Measurements from ENCODE around the gene LPP. TPM values are rescaled to one million over a fixed set of nuclear protein-coding genes. Genes with fewer than 3 reads are reported as not detected.
A peak's percentile ranks its signal among the peaks of the same experiment; 100 is the strongest.

LPP gene
- total RNA-seq, 1 experiment from 2014 or later: 264 TPM

DNA sequence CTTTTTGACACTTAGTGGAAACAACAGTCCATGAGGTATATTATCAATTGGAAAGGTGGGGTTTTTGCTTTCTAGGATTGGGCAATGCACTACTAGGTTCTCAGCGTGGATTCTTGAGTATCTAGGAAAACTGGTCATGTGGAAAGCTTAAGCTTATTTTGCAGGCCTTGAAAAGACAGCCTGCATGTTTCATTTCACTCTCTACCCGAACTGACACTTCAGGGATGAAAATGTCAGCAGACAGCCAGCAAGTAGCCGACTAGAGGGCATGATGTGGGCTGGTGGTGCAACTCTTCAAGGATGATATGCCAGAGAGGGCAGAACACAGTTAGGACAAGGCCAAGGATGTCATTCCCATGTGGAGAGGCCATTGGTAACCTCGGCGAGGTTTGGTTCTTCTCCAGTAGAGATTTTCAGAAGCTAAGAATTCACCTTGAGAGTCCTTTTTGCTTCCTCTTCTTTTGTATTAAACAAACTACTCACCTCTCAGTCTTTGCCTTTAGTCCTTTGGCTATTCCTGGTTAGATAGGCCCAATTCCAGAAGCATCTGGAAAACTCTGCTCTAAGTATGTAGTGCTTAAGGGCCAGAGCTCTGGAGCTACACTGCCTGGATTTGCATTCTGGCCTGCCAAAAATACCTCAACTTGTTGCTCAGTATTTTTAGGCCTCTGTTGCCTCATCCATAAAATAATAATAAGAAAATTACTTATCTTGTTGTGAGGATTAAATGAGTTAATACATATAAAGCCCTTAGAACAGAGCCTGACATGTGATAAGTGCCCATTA is 17.9 kb downstream of the LPP start:
- TF ChIP-seq CTCF (IDR thresholded peaks at IDR 0.05; ENCODE audit: unreplicated experiment): no peak
- CTCF ChIA-PET: no interaction called here
- BruUV-seq (replicated peaks): no TSS peak
- no peak overlapping the region for H3K27ac Mint-ChIP-seq (ENCODE audit: unreplicated experiment)
- no peaks in the 10 kb centered on the region for H3K27me3 Mint-ChIP-seq (ENCODE audit: unreplicated experiment)
- peaks cover 2% of the 10 kb centered on the region for H3K9me3 Mint-ChIP-seq (ENCODE audit: low read depth, unreplicated experiment)
- no peak for DNase-seq
- H3K4me3 Mint-ChIP-seq (ENCODE audit: low read depth, unreplicated experiment): no peak overlapping the region
- H3K36me3 Mint-ChIP-seq (ENCODE audit: insufficient read depth, unreplicated experiment): peaks cover 21% of the 10 kb centered on the region
- intact Hi-C loops (cut with micrococcal nuclease; ENCODE audit: unreplicated experiment): no loop called here
- peaks cover 68% of the 10 kb centered on the region for H3K4me1 Mint-ChIP-seq (ENCODE audit: low read depth, unreplicated experiment)

DNA sequence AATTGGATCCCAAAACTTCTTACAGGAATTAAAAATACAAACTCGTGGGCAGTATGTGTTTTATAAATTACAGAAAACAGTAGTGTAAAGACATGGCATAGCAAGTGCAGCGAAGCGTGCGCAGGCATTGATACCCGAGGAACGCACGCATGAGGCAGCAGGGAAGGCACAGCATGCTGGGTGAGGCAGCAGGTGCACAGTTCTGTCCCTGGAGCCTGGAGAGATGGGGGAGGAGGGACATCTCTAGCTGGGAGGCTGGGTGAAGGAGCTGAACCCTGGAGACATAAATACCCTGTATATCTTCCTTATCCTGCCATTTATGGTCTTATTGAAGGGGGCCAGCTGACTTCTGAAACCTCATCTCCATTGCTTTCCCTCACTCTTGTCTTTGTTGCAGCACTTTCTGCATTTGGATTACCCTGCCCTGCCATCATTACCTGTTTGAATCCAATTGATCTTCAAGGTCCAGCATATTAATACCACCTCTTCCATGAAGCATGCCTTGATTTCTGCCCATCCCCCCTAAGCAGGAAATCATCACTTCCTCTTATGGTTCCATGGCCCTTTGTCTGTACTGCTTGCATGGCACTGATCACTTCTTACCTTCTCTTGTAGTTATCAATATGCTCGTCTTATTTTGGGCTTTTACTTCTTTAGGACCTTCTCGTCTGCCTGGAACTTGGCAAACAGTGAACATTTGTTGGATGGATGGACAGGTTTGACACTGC is 20.5 kb downstream of the LPP start:
- CTCF ChIA-PET: no interaction called here
- H3K27ac Mint-ChIP-seq (ENCODE audit: unreplicated experiment): peak overlapping the region; percentile 51

DNA sequence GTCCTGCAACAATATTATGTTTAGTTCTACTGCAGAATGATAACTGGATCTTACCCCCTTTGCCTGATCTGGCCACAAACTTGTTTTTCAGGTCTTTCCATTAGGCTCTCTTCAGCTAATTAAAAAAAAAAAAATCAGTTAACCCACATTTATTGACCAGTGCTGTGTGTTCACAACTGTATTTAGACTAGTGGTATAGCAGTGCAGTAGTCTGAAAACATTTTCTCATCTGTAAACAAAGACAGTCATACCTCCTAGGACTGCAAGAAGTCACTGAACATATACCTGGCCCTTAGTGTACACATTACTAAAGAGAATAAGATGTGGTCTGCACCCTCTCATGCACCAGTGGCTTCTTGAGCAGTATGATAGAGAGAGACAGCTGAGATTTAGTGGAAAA is 22.5 kb downstream of the LPP start:
- intact Hi-C loops (cut with micrococcal nuclease; ENCODE audit: unreplicated experiment): no loop called here
- DNase-seq: no peak

More for the DNA sequence above, 20.5 kb downstream of the LPP start:
- no peaks in the 10 kb centered on the region for H3K27me3 Mint-ChIP-seq (ENCODE audit: unreplicated experiment)
- BruUV-seq (replicated peaks): no TSS peak
- H3K9me3 Mint-ChIP-seq (ENCODE audit: low read depth, unreplicated experiment): peaks cover 3% of the 10 kb centered on the region
- H3K4me3 Mint-ChIP-seq (ENCODE audit: low read depth, unreplicated experiment): no peak overlapping the region
- DNase-seq: no peak
- H3K36me3 Mint-ChIP-seq (ENCODE audit: insufficient read depth, unreplicated experiment): peaks cover 30% of the 10 kb centered on the region
- intact Hi-C loops (cut with micrococcal nuclease; ENCODE audit: unreplicated experiment): no loop called here
- no peak for TF ChIP-seq CTCF (IDR thresholded peaks at IDR 0.05; ENCODE audit: unreplicated experiment)
- peaks cover 76% of the 10 kb centered on the region for H3K4me1 Mint-ChIP-seq (ENCODE audit: low read depth, unreplicated experiment)

DNA sequence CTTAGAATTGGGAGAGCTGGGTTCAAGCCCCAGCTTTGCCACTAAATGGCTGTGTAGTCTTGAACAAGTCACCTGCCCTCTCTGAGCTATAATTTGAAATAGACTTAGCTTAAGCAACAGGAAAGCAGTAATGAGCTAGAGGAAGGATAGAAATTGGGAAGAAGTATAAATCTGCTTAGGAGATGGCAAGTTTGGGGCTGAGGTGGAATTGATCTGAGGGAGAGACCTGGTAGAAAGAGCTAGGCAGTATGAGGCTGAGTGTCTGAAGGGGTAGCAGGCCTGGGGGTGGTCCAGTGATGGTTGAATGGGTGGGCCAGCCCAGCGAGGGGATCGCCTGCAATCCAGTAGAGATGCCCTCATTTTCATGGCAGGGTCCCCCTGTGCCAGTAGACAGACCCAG is 22.9 kb downstream of the LPP start:
- DNase-seq: no peak
- intact Hi-C loops (cut with micrococcal nuclease; ENCODE audit: unreplicated experiment): no loop called here
- CTCF ChIA-PET: interaction anchor here (1.0 to 1.1 kb wide), 2 partner anchors 9 to 431 kb away, joined by 3 to 4 read pairs; partner anchors contain the start of gene BCL6
- H3K9me3 Mint-ChIP-seq (ENCODE audit: low read depth, unreplicated experiment): peaks cover 3% of the 10 kb centered on the region
- peaks cover 65% of the 10 kb centered on the region for H3K4me1 Mint-ChIP-seq (ENCODE audit: low read depth, unreplicated experiment)
- H3K27me3 Mint-ChIP-seq (ENCODE audit: unreplicated experiment): no peaks in the 10 kb centered on the region
- H3K27ac Mint-ChIP-seq (ENCODE audit: unreplicated experiment): peak overlapping the region; percentile 80
- peak overlapping the region; percentile 11 for H3K4me3 Mint-ChIP-seq (ENCODE audit: low read depth, unreplicated experiment)
- peaks cover 36% of the 10 kb centered on the region for H3K36me3 Mint-ChIP-seq (ENCODE audit: insufficient read depth, unreplicated experiment)
- no TSS peak for BruUV-seq (replicated peaks)
- no peak for TF ChIP-seq CTCF (IDR thresholded peaks at IDR 0.05; ENCODE audit: unreplicated experiment)

More for the DNA sequence above, 22.5 kb downstream of the LPP start:
- Mint-ChIP-seq H3K27ac (ENCODE audit: unreplicated experiment) (peak overlapping the region; percentile 80), H3K9me3 (ENCODE audit: low read depth, unreplicated experiment) (peaks cover 3% of the 10 kb centered on the region), H3K4me3 (ENCODE audit: low read depth, unreplicated experiment) (peak overlapping the region; percentile 11), H3K27me3 (ENCODE audit: unreplicated experiment) (no peaks in the 10 kb centered on the region), H3K4me1 (ENCODE audit: low read depth, unreplicated experiment) (peaks cover 67% of the 10 kb centered on the region), H3K36me3 (ENCODE audit: insufficient read depth, unreplicated experiment) (peaks cover 36% of the 10 kb centered on the region)
- CTCF ChIA-PET: interaction anchor here (0.5 to 1.1 kb wide), 3 partner anchors 9 to 431 kb away, joined by 3 to 6 read pairs (median 4); partner anchors contain the start of gene BCL6
- TF ChIP-seq CTCF (IDR thresholded peaks at IDR 0.05; ENCODE audit: unreplicated experiment): no peak
- BruUV-seq (replicated peaks): no TSS peak
